Measurements from ENCODE around the gene NPTN.

DNA sequence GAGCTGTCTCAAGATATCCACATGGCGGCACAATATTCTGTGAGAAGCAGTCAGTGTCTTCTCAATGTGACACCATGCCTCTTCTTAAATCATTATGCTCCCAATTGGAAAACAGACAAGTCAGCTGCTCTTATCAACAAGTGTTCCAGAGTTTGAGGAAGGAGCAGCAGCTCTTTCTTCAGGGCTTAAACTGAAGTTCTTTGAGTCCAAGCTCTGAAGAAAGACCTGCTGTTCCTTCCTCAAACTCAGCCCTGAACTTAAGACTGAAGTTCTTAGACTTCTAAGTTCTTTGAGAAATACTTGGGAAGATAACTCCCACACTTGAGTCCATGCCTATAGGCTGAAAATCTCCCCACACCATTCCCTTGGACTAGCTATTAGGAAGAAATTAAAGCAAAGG lies 43.4 kb downstream of the NPTN start:
- TF ChIP-seq, protein P1, sequence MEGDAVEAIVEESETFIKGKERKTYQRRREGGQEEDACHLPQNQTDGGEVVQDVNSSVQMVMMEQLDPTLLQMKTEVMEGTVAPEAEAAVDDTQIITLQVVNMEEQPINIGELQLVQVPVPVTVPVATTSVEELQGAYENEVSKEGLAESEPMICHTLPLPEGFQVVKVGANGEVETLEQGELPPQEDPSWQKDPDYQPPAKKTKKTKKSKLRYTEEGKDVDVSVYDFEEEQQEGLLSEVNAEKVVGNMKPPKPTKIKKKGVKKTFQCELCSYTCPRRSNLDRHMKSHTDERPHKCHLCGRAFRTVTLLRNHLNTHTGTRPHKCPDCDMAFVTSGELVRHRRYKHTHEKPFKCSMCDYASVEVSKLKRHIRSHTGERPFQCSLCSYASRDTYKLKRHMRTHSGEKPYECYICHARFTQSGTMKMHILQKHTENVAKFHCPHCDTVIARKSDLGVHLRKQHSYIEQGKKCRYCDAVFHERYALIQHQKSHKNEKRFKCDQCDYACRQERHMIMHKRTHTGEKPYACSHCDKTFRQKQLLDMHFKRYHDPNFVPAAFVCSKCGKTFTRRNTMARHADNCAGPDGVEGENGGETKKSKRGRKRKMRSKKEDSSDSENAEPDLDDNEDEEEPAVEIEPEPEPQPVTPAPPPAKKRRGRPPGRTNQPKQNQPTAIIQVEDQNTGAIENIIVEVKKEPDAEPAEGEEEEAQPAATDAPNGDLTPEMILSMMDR (conservative IDR thresholded peaks at IDR 0.05 in 1 of 2, IDR thresholded peaks at IDR 0.05 in 1 of 2; ENCODE audit: low read depth in 1 of 2, low read length in 2 of 2) = no peak
- no peak for TF ChIP-seq EZH2 (IDR thresholded peaks at IDR 0.05; ENCODE audit: low read length, missing control alignments)
